NCI-H1930 (cell line): ENCODE measurements around the gene EIF1.

Source experiments
- DNase-seq, 2 experiments: peaks; one replicate each; lab custom pipeline; 2025; lab: John Stamatoyannopoulos, UW

EIF1 gene

GRCh38 chr17:41702712-41703111 lies 14.0 kb downstream of the EIF1 start:
- DNase-seq: no peak

DNA sequence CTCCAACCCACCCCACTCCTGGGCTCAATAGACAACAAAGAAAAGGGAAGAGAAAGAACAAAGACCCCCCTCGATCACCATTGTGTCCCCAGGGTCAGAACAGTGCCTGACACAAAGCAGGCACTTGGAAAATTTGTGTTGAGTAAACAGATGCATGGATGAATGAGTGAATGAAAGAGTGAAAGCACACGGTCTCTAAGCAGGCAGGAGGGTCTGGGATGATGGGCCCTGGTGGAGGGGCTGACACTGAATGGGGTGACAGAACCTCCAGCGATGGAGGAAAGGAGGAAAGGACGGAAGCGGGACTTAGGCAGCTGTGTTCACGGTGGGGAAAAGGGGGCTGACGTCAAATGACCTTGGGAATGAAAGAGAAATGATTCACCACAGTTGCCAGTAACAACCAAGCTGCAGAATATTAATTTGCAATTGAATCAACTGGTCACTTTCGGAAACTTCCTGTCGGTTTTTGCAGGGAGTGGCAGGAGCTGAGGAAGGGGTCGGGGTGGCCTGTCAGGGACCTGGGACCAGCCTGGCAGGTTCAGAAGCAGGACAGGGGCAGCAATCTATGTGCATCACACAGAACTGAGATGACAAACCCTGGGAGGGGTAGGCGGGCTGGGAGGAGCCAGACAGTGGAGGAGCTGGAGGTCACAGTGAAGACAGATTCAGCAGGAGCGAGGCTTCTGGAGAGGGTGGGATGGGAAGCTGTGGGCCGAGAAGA lies 16.7 kb downstream of the EIF1 start:
- DNase-seq: no peak

DNA sequence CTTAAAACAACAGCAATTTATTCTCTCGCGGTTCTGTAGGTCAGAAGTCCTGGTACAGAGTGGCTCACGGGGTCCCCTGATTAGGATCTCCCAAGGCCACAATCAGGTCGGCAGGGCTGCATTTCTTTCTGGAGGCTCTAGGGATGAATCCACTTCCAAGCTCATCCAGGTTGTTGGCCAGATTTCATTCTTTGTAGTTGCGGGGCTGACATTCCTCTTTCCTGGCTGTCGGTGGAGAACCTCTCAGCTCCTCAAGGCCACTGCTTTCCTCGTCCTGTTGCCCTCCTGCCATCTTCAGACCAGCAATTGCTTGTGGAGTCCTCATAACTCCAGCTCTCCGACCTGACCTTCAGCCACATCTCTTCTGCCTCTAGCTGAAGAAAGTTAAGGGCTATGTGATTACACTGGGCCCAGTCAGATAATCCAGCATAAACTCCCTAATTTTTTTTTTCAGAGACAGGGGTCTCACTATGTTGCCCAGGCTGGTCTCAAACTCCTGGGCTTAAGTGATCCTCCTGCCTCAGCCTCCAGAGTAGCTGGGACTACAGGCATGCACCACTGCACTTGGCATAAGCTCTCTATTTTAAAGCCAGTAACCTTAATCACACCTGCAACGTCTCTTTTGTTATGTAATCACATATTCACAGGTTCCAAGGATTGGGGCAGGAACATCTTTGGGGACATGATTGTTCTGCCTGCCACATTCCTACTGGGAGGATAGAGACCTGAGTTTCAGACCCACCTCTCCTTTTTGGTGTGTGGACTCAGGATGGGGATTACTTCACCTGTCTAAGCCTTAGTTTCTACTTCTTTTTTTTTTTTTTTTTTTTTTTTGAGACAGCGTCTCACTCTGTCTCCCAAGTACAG lies 19.4 kb downstream of the EIF1 start:
- no peak for DNase-seq

- peak; percentile 41 to 45 for DNase-seq
Measured at GRCh38 chr17:41710472-41711090, 21.9 kb downstream of the EIF1 start.

GRCh38 chr17:41711669-41712400 lies 23.1 kb downstream of the EIF1 start, which contains the start of gene GAST:
Gene GAST (plus strand): TSS chr17:41712331. CDS start chr17:41715437, 3,106 bp downstream.
- DNase-seq: no peak

DNA sequence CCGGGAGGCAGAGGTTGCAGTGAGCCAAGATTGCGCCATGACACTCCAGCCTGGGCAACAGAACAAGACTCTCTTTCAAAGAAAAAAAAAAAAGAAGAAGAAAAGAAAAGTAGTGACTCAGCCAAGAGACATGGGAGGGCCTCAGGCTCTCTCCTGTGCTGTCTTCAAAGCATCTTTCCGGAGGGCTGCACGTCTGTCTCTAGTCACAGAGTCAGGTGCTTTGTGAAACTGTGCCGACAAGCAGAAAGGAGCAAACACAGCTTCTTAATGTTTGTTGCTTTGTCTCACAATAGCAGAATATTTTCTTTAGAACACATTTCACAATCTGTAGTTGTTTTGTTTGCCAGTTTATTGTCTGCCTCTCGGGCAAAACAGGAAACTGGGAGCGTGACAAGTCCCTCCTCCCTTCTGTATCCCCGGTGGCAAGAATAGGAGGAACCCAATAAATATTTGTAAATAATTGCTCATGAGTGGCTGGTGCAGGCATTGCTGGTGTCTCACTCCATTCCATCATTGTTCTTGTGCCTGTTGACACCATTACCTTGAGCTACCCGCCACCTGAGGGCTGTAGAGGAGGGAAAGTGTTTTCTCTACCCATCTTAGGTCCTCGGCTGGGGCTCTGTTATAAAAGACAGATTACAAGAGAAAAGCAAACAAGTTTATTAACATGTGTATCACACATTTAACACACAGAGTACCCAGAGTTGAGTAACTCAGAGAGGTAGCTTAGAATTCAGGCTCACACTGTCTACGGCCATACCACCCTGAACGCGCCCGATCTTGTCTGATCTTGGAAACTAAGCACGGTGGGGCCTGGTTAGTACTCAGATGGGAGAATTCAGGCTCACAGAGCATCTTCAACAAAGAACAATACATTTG lies 29.0 kb downstream of the EIF1 start:
- DNase-seq: no peak

GRCh38 chr17:41718287-41718645 lies 29.6 kb downstream of the EIF1 start:
- DNase-seq: no peak

DNA sequence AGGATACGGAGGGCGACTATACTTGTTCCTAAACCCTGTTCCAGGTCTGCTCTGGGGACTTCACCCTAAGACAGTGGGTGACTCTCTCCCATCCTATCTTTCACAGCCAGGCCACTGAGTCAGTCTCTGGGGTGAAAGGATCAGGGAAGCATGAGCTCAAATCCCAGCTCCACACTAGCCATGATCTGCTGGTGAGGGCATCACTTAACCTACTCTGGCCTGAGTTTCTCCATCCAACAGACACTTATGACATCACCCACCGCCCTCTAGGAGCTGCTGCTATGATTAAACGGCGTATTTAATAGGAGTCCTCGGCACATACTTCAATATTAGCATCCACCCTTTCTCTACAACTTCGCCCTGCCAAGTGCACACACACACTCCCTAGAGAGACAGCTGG lies 33.5 kb downstream of the EIF1 start:
- no peak for DNase-seq

DNA sequence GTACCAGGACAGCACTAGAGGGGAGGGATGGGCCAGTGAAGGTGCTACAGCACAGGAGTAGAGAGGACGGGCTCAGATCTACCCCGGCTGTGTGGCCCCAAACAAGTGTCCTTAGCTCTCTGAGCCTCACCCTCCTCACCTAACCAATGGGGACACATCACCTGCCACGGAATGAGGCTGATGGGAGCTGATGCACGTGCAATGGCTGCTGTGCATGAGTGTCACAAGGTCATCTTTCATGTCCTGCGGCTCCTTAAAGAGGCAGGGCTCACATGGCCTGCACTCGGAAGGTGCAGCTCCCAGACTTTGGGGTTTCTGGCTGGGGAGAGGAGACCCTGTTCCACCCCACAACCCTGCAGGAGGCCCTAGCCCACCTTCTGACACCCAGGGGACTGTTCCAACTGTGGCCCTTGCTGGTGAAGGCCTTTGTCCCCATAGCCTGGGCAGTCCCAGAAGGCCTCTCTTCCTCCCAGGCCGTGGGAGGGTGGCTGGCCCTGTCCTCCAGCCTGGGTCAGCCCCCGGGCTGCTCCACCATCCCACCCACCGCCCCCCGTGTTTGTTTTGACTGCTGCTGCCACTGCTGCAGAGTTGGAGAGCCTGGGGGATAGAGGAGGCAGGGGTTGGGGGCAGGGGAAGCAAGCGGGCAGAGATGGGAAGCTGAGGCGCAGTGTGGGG lies 35.3 kb downstream of the EIF1 start:
- no peak for DNase-seq

DNA sequence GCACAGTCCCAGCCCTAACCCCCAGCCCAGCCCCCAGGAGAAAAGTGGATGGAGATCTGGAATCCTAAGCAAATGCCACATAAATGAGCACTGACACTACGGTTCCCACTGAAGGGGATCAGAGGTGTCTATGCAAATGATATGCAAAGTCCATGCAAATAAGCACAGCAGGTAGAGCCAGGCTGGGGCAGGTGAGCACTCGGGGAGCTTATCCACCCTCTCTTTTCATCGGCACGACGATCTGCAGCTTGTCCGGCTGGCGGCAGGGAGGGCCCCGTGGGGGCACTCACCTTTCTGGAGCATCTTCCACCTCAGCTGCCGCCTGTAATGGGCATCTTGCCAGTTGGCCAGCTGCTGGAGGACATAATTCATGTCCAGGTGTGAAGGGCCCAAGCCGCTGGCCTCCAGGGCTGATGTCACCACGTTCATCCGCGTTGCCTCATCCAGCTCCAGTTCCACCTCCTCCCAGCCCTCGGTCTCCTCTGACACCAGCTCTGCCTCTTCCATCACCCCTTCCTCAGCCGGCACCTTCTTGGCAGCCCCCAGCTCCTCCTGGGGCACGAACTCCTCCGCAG lies 35.9 kb downstream of the EIF1 start:
- DNase-seq: no peak

DNA sequence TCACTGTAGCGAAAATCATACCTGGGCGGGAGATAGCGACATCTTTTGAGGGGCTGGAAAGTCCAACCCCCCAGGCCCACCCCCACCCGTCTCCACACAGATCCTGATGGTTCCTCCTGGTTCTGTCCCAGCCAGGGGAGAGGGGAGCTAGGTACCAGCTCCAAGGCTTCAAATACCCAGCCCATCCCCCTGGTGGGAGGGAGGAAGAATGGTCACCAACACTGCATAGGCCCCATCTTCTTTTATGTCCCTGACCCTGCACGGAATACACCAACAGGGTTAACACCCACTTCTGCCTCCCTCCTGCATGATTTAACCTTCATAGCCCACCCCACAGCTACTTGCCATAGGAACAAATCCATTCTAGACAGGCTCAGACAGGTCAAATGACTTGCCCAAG lies 36.4 kb downstream of the EIF1 start:
- DNase-seq: no peak

GRCh38 chr17:41728056-41728455 lies 39.4 kb downstream of the EIF1 start:
- no peak for DNase-seq

DNA sequence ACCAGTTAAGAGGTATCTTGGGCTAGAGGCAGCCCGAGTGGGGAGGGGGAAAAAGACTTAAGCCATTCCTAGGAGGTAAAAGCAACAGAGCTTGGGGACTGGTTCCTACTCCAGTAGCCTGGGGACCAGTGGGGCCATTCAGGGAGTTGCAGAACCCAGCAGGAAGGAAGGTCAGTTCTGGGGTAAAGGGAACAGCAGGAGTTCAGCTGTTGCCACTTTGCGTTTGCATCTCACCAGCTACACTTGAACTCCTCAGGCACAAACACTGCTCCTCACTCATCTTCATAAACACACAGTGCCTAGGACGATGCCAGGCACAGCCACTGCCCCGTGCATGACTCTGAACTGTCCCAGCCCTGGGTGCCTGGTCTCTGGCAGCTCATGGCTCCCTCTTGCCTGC lies 41.8 kb downstream of the EIF1 start:
- DNase-seq: no peak

DNA sequence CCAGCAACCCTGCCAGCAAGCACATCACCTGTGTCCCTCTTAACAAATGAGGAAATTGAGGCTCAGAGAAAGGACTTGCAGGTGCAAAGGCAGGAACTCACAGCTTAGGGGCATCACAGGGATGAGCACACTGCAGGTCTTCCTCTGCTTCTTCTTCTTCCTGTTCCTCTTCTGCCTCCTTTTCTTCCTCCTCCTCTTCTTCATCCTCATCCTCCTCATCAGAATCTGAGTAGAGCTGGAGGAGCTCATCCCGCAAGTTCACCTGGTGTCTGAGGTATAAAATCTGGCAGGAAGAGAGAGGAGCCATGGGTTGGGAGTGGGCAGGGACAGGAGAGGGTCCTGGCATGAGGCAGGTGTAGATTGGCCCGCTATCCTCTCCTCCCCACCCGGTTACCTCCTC lies 43.2 kb downstream of the EIF1 start:
- no peak for DNase-seq

DNA sequence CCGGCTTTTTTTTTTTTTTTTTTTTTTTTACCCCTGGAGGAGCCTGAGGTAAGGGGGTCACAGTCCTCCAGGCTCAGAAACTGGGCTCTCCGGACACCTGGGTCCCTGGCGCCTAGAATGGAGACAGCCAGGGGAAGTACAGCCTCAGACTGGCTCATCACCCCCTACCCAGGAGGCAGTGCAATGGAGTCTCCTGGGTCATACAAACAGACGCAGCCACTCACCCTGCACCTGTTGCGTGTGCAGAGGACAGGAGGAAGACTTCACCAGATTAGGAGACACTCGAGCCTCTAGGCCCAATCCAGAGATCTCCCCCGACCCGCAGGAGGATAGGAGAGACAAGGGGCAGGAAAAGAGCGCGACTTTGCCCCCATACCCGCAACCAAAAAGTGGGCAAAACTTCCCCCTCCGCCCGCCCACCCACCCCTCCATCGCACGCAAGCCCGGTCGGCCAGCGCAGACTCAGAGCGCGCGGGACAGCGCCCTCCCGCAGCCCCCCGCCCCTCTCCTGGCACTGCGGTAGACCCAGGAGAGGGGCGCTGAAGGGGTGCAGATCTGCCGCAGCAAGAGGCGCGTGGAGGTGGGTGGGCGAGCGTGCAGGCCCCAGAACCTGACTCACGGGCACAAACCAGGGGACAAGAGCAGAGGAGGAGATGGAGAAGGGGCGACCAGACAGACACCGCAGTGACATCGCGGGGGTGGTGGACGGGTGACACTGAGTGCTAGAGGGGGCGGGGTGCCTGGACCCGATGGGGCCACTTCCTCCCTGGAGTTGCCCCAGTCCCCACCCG lies 44.9 kb downstream of the EIF1 start:
- no peak for DNase-seq

DNA sequence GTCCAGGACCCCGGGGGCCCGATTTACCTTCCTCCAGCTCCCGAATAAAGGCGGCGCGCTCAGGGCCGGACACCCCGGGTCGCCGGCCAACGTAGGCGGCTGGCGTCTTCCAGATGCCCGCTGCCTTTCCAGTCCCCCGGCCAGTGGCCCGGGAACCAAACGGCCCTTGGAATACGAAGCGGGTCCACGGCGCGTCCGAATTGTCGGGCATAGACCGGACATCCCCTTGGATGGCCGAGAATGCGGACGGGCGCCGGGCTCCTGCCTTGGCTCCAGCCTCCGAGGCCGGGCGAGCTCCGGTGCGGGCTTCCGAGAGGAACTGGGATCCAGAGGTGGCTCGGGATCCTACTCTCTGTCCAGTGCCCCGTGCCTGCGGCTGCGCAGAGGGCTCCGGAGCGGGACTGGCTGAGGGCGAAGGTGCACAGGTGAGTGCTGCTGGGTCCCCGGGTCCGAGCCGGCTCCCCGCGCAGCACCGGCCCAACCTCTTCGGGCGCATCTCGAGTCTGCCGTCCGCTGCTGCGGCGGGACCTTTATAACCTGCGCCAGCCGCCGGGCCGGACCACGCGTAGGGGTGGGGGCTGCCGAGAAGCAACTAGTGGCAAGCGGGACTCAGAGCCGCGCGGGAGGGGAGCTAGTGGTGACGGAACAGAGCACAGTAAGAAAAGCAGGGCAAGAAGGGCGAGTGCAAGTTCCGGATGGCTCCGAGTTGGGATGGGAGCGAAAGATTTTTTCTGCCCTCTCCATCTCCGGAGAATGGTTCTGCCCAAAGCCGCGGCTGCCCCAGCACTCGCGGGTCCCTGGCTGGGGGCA lies 45.7 kb downstream of the EIF1 start, which contains the start of gene HAP1:
Gene HAP1 (minus strand): TSS at position 505 of the 810 bp plus-strand sequence. CDS start 9 bp downstream, at position 496.
- no peak for DNase-seq

DNA sequence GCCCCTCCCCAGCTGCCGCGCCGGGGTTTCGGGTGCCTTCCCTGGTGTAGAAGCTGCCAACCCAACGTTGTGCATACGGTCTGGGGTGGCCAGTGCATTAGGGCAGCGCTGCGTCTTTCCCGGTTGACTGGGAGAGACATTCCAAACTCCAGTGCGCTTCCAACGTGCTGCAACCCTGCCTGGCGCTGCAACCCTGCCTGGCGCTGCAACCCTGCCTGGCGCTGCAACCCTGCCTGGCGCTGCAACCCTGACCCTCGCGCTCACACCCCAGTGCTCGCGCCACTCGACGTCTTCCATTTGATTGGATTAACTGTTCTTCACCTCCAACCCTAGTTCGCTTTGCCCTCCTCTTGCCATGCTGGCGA lies 46.2 kb downstream of the EIF1 start:
- DNase-seq: no peak

GRCh38 chr17:41735744-41736143 lies 47.1 kb downstream of the EIF1 start:
- no peak for DNase-seq
